Measurements from ENCODE around the gene CHMP5. TPM values are rescaled to one million over a fixed set of nuclear protein-coding genes. Genes with fewer than 3 reads are reported as not detected.

Gene CHMP5
- total and polyA plus RNA-seq, 10 of the 15 experiments (the other 5 are each of a cell fraction or from before 2014, with no cell fraction given), result 40.3 to 179 (median 78.6) TPM

- TF ChIP-seq ZSCAN29 (IDR thresholded peaks at IDR 0.05), result no peak
- no peak for TF ChIP-seq NBN (IDR thresholded peaks at IDR 0.05)
- TF ChIP-seq NR2C1 (IDR thresholded peaks at IDR 0.05), result no peak
- no peak for TF ChIP-seq IKZF1 (conservative IDR thresholded peaks at IDR 0.05)
- TF ChIP-seq SREBF2 (IDR thresholded peaks at IDR 0.05; ENCODE audit: low read length), result no peak
- TF ChIP-seq NFYA (IDR thresholded peaks at IDR 0.05; ENCODE audit: borderline replicate concordance, low read depth, low read length), result no peak
- Histone ChIP-seq H2AFZ (ENCODE audit: control insufficient read depth, low read depth, low read length) (no peak overlapping the region), H3K9ac (ENCODE audit: control insufficient read depth, insufficient read depth, low read length) (no peak overlapping the region), H3K27ac (ENCODE audit: control insufficient read depth, insufficient read depth) (no peak overlapping the region), H3K79me2 (ENCODE audit: control insufficient read depth, insufficient read depth, low read length) (peaks cover 4% of the 10 kb centered on the region), H3K4me2 (ENCODE audit: control insufficient read depth, insufficient read depth) (no peak overlapping the region), H3K36me3 (ENCODE audit: control insufficient read depth in 2 of 2, insufficient read depth in 2 of 2, low read length in 1 of 2) (peaks cover 0 to 56% of the 10 kb centered on the region in 2 experiments; a peak in 3 of 4 replicates), H3K4me3 (no peak overlapping the region), H3K9me3 (replicated peaks; ENCODE audit: control insufficient read depth, insufficient read depth, low read length) (no peaks in the 10 kb centered on the region), H4K20me1 (ENCODE audit: control insufficient read depth, insufficient read depth) (no peaks in the 10 kb centered on the region), H3K27me3 (replicated peaks in 1 of 2; ENCODE audit: control insufficient read depth in 2 of 2, insufficient read depth in 2 of 2, low read length in 1 of 2) (no peaks in the 10 kb centered on the region), H3K4me1 (ENCODE audit: control insufficient read depth, insufficient read depth, low read length) (no peaks in the 10 kb centered on the region; the same call in 1 of the 2 replicates)
- WGBS (ENCODE audit: insufficient coverage, insufficient replicate concordance, low lambda C conversion rate, missing lambda C conversion rate), result 82% methylated on average over 3 of the region's 3 CpGs
- ChIA-PET RAD21 (ENCODE audit: unreplicated experiment) (interaction anchor here (1.9 kb wide), 1 partner anchor 13 kb away, joined by 5 read pairs; no protein-coding TSS in a partner anchor), POLR2A (interaction anchor here (0.6 to 1.5 kb wide), 5 partner anchors 10 to 157 kb away, joined by 3 to 5 read pairs (median 4); no protein-coding TSS in a partner anchor), CTCF (interaction anchor here (0.6 to 2.4 kb wide), 7 partner anchors 9 to 895 kb away, joined by 3 to 14 read pairs (median 4); no protein-coding TSS in a partner anchor), SMC1A (ENCODE audit: uncharacterized antibody, unreplicated experiment) (interaction anchor here (0.7 to 1.5 kb wide), 5 partner anchors 10 to 78 kb away, joined by 3 to 5 read pairs (median 3); no protein-coding TSS in a partner anchor)
- in situ Hi-C loops (cut with MboI), result no loop called here
- BruUV-seq (replicated peaks), result no TSS peak
- ATAC-seq (no peak), DNase-seq (ENCODE audit: low read depth, low spot score) (no peak), FAIRE-seq (no peak)
- intact Hi-C loops (cut with micrococcal nuclease; ENCODE audit: unreplicated experiment), result no loop called here
Observed at GRCh38 chr9:33273266-33273971, 8.6 kb downstream of the CHMP5 start.

DNA sequence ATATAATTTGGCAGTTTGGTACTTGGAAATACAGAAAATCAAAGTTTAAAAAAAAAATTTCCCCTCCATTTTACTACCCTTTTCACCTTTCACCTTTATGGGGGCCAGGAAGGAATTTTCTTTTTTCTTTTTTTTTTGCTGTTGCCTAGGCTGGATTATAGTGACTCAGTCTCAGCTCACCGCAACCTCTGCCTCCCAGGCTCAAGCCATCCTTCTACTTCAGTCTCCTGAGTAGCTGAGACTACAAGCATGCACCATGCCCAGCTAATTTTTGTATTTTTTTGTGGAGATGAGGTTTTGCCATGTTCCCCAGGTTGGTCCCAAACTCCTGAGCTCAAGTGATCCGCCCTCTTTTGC is 9.1 kb downstream of the CHMP5 start:
- H3K27me3 ChIP-seq (replicated peaks in 1 of 2; ENCODE audit: control insufficient read depth in 2 of 2, insufficient read depth in 2 of 2, low read length in 1 of 2), result no peaks in the 10 kb centered on the region
- H3K4me1 ChIP-seq (ENCODE audit: control insufficient read depth, insufficient read depth, low read length), result no peaks in the 10 kb centered on the region; the same call in 1 of the 2 replicates
- H3K27ac ChIP-seq (ENCODE audit: control insufficient read depth, insufficient read depth), result no peak overlapping the region
- H3K4me3 ChIP-seq, result no peak overlapping the region
- CTCF ChIA-PET, result interaction anchor here (0.6 to 2.4 kb wide), 5 partner anchors 9 to 895 kb away, joined by 3 to 14 read pairs (median 4); no protein-coding TSS in a partner anchor
- no peaks in the 10 kb centered on the region for H4K20me1 ChIP-seq (ENCODE audit: control insufficient read depth, insufficient read depth)
- SMC1A ChIA-PET (ENCODE audit: uncharacterized antibody, unreplicated experiment), result interaction anchor here (0.7 to 1.5 kb wide), 4 partner anchors 10 to 23 kb away, joined by 3 to 5 read pairs (median 3); no protein-coding TSS in a partner anchor
- H3K79me2 ChIP-seq (ENCODE audit: control insufficient read depth, insufficient read depth, low read length), result peaks cover 3% of the 10 kb centered on the region
- DNase-seq (ENCODE audit: low read depth, low spot score), result no peak
- 100% methylated on average over 2 of the region's 2 CpGs for WGBS (ENCODE audit: insufficient coverage, insufficient replicate concordance, low lambda C conversion rate, missing lambda C conversion rate)
- POLR2A ChIA-PET, result interaction anchor here (0.6 to 1.5 kb wide), 5 partner anchors 10 to 158 kb away, joined by 3 to 5 read pairs (median 4); no protein-coding TSS in a partner anchor
- no peak overlapping the region for H3K9ac ChIP-seq (ENCODE audit: control insufficient read depth, insufficient read depth, low read length)
- no peak for ATAC-seq
- no peaks in the 10 kb centered on the region for H3K9me3 ChIP-seq (replicated peaks; ENCODE audit: control insufficient read depth, insufficient read depth, low read length)
- RAD21 ChIA-PET (ENCODE audit: unreplicated experiment), result interaction anchor here (1.9 kb wide), 1 partner anchor 13 kb away, joined by 5 read pairs; no protein-coding TSS in a partner anchor
- FAIRE-seq, result no peak
- H3K36me3 ChIP-seq (ENCODE audit: control insufficient read depth in 2 of 2, insufficient read depth in 2 of 2, low read length in 1 of 2), result peaks cover 0 to 60% of the 10 kb centered on the region in 2 experiments; a peak in 3 of 4 replicates
- intact Hi-C loops (cut with micrococcal nuclease; ENCODE audit: unreplicated experiment) (no loop called here), in situ Hi-C loops (cut with MboI) (no loop called here)
- H2AFZ ChIP-seq (ENCODE audit: control insufficient read depth, low read depth, low read length), result no peak overlapping the region
- no TSS peak for BruUV-seq (replicated peaks)
- H3K4me2 ChIP-seq (ENCODE audit: control insufficient read depth, insufficient read depth), result no peak overlapping the region
- TF ChIP-seq CHD4 (IDR thresholded peaks at IDR 0.05) (no peak), TCF7 (IDR thresholded peaks at IDR 0.05; ENCODE audit: borderline replicate concordance) (no peak), NFXL1 (IDR thresholded peaks at IDR 0.05; ENCODE audit: borderline replicate concordance) (no peak), NFYB (IDR thresholded peaks at IDR 0.05; ENCODE audit: insufficient read depth, low read depth, low read length) (no peak), HDAC6 (IDR thresholded peaks at IDR 0.05; ENCODE audit: unreplicated experiment) (no peak), POU2F2 (IDR thresholded peaks at IDR 0.05; ENCODE audit: borderline replicate concordance, low read depth, low read length) (no peak), RCOR1 (conservative IDR thresholded peaks at IDR 0.05; ENCODE audit: low read depth, low read length) (no peak), HDAC2 (IDR thresholded peaks at IDR 0.05) (no peak), MEF2A (IDR thresholded peaks at IDR 0.05; ENCODE audit: insufficient read depth, low read depth, low read length) (no peak), CREM (IDR thresholded peaks at IDR 0.05; ENCODE audit: low read depth) (no peak), HDGF (IDR thresholded peaks at IDR 0.05) (no peak), ATF7 (IDR thresholded peaks at IDR 0.05; ENCODE audit: low read depth) (no peak)
